HG03066 (cell line): Measurements from ENCODE around the gene COQ8A.
"Not testable (repeated sequence)": the region's sequence is repeated elsewhere in the genome, so short reads cannot be mapped to it uniquely, and the experiment has no call there.

ENCODE experiments used
- ATAC-seq: cut with Tn5 transposase; IDR thresholded peaks from one replicate; pipeline ENCODE4 v1.9.1; 2021; ENCODE audit warnings: low read depth; ENCODE audit not compliant: unreplicated experiment

COQ8A gene

DNA sequence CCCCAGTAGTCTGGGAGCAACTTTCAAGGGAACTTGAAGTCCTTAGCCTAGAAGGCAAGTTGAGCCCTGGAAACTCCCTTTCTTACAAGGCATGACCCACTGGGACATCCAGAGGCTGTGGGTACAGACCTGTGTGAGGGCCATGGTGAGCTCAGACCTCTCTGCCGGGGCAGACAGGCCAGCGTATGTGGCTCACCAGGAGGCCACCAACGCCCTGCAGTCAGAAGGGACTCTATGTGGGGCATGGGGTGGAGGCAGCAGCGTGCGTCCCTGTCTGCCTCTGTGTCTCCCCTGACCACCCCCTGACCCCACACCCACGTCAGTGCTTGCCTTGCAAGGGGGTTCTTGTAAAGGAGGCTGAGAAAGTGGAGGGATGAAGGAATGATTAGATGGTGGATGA, 10.8 kb downstream of the COQ8A start:
- ATAC-seq: no peak

DNA sequence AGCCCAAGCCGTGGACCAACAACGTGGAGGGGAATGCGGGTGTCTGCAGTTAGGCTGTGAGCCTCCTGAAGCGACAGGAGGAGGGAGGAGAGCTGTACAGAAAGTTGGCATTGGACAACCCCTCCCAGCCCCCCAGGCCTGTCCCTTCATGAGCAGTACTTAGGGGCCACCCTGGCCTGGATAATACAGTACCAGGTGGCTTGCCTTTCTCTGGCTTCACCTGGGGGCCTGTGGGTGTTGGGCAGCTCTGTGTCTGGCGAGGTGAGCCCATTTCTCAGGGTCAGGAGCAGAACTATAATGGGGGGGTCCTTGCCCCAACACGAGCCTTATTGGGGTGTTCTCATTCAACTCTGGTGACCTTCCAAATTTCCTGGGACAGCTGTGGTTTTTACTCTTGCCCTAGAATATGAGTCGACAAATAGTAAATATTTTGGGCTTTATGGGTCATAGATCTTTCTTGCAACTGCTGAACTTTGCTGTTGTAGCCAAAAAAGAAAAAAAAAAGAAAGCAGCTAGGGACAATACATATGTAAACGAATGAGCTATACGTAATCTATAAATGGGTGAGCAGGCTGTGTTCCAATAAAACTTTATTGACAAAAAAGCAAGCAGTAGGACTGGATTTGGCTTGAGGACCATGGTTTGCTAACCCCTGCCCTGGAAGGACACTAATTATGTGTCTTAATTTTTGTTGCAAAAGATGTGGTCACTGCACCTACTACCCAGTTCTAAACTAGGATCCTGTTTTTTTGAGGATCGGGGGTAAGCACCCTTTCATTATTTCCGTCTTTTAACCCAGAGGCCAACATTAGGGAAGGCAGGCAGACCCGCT, 11.4 kb downstream of the COQ8A start:
- no peak for ATAC-seq

DNA sequence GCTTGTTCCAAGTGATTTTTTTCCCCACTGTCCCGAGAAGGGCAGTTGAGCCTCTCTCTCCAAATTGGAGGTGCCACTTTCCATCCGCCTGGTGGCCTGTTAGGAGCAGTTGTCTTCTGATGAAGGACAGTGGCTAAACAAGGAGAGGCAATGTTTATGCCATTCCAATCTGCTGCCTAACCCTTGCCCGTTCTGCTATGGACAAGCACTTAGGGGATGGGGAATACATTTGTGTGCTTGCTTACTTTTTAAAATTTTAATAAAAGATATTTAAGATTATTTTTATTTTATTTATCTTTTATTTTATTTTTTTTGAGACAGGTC, 12.0 kb downstream of the COQ8A start:
- no peak for ATAC-seq

GRCh38 chr1:226953175-226953800, 13.2 kb downstream of the COQ8A start:
- ATAC-seq: no peak

DNA sequence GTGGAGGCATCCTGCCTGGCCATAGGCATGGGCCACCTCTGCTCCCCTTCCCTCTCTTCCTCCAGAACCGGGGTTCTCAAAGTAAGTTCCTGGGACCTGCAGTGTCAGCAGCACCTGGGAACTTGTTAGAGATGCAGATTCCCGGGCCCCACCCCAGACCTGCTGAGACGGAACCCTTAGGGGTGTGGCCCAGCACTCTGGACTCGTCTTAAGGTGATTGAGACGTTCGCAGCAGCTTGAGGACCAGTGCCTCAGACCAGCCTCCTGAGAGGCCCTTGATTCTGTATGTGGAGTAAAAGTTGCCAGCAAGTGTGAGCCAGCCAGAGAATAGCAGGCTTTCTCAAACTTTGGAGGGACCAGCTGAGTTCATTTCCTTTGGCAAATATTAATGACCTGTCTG, 14.2 kb downstream of the COQ8A start:
- ATAC-seq: no peak

GRCh38 chr1:226954777-226955176, 14.7 kb downstream of the COQ8A start:
- no peak for ATAC-seq

DNA sequence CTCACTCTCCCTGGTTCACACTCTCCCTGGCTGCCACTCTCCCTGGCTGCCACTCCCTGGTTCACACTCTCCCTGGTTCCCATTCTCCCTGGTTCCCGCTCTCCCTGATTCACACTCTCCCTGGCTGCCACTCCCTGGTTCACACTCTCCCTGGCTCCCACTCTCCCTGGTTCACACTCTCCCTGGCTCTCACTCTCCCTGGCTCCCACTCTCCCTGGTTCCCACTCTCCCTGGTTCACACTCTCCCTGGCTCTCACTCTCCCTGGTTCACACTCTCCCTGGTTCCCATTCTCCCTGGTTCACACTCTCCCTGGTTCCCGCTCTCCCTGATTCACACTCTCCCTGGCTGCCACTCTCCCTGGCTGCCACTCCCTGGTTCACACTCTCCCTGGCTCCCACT, 15.8 kb downstream of the COQ8A start:
- ATAC-seq: not testable (repeated sequence)

DNA sequence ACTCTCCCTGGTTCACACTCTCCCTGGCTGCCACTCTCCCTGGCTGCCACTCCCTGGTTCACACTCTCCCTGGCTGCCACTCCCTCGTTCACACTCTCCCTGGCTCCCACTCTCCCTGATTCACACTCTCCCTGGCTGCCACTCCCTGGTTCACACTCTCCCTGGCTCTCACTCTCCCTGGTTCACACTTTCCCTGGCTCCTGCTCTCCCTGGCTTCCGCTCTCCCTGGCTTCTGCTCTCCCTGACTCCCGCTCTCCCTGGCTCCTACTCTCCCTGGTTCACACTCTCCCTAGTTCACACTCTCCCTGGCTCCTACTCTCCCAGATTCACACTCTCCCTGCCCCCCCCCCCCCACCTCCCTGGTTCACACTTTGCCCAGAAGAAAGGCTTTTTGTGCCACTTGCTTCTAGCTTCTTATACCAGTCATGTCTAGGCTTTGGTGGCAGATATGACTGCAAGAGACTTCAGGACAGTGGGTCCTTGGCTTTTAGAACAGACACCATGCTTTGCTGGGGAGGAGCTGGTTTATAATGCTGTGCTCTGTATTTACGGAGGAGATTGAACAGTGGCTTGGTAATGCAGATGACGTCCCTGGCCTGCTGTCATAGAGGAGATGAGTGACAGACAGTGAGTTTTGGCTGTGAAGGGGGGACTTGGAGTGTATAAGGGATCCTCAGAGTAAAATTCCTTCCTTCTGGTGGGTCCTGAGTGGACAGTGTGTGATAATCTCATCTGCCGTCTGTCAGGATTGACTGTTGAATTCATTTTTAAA, 17.0 kb downstream of the COQ8A start:
- no peak for ATAC-seq

GRCh38 chr1:226957714-226958113, 17.6 kb downstream of the COQ8A start:
- ATAC-seq: no peak

DNA sequence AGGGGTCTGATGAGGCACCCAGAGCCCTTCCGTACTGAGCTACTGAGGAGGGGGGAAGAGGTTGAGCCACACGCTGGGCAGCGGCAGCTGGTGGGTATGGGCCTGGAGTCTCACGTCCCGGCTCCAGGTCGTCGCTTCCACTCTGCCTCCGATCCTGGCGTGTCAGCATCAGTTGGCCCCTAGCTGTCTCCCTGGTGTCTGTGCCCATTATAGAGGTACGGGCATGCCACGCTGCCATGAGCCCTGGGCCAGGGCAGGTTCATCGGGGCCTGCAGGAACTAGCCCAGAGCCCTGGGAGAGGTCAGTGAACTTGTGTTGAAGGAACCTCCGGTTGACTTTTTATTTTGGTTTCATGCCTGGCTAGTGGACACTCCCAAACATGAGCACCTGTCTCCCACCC, 18.2 kb downstream of the COQ8A start:
- no peak for ATAC-seq

GRCh38 chr1:226960256-226960655, 20.2 kb downstream of the COQ8A start:
- ATAC-seq: no peak

DNA sequence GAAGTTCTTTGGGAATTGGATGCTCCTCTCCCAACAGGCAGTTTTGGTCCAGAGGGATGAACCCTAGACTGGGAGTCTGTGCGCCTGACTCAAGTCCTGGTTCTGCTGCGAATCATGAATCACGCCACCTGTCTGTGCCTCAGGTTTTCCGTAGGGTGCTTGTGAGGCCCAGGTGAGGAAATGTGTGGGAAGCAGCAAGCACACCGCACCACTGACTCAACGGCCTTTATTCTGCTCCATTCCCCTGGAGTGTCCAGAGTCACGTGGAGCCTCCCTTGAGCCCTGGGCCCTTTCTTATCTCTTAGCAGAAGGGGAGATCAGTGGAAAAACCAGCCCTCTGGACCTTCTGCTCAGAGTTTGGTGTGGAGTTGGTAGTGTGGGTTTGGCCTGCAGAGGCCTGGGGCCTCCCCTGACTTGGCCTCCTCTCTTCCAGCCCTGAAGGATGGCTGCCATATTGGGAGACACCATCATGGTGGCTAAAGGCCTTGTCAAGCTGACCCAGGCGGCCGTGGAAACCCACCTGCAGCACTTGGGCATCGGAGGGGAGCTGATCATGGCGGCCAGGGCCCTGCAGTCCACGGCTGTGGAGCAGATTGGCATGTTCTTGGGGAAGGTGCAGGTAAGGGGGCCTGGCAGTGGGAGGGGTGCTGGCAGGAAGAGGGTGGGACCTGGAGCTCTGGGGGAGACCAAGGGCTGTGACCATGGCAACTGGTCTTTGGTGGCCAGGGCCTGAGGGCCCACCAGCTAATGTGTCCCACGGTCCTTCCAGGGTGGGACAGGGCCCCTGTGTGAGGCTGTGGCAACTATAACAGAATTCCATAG, 21.1 kb downstream of the COQ8A start:
- ATAC-seq: no peak

DNA sequence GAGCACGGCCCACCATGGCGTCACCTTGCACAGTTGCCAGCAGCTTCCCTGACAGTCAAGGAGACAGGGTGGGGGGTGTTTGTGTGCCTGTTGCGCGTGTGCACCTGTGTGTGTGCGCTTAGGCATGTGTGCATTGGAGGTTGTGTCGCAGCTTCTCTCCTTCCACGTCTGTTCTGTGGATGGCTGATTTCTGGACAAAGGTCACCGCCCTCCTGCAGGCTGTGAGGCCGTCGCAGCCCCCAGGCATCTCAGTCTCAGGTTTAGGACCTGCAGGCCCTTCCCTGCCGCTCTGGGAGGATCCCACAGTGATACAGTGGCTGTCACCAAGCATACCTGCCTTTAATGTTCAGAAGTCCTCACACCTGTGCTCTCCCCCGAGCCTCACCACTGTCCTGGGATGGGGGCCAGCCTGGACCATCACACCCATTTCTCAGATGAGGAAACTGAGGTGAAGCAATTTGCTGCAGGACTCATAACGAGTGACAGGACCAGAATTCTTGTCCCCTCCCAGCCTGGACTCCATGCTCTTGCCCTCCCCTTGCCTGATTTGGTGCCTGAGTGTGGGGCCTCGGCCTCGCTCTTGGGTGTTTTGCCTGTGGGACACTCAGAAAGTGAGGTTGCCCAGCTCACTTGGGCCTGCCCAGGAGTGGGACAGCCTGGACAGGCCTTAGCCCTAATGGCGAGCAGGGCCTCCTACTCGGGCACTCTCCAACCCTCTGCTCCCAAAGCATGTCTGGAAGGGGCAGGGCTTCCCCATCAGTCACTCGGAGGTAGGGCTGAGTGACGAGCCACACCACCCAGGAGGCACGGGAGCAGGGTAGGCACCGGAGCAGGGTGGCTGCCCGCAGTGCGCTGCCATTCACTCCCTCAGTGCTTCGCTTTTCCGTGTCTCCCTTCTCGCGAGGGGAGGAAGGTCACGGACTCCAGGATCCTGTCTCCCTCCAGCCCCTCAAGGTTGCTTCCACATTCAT, 22.6 kb downstream of the COQ8A start:
- ATAC-seq: no peak

GRCh38 chr1:226964068-226964425, 24.0 kb downstream of the COQ8A start:
- ATAC-seq: no peak

GRCh38 chr1:226964611-226965486, 24.8 kb downstream of the COQ8A start:
- no peak for ATAC-seq

- ATAC-seq: no peak
These were observed 25.7 kb downstream of the COQ8A start for GRCh38 chr1:226965581-226966440.

- no peak for ATAC-seq
These were observed 26.6 kb downstream of the COQ8A start for GRCh38 chr1:226966683-226967082.

- ATAC-seq: no peak
These were observed 27.6 kb downstream of the COQ8A start for GRCh38 chr1:226967665-226968064.
